NCI-H2029 (cell line): ENCODE measurements around the gene MYL5.

Experiments used
- DNase-seq: peaks from one replicate; lab custom pipeline; 2025; lab: John Stamatoyannopoulos, UW

The MYL5 gene

GRCh38 chr4:707929-708630, 33.7 kb downstream of the MYL5 start:
- no peak for DNase-seq

GRCh38 chr4:708631-708933, 34.2 kb downstream of the MYL5 start:
- no peak for DNase-seq

- DNase-seq = no peak
These were observed 35.0 kb downstream of the MYL5 start for GRCh38 chr4:709348-709747.

- DNase-seq = no peak
These were observed 35.8 kb downstream of the MYL5 start for GRCh38 chr4:710116-710515.

- DNase-seq = no peak
These were observed 36.6 kb downstream of the MYL5 start for GRCh38 chr4:710916-711315.

- DNase-seq = no peak
These were observed 37.8 kb downstream of the MYL5 start for GRCh38 chr4:712093-712492.

- no peak for DNase-seq
These were observed 38.7 kb downstream of the MYL5 start for GRCh38 chr4:712916-713632.

GRCh38 chr4:714087-714486, 39.7 kb downstream of the MYL5 start:
- DNase-seq = no peak

- no peak for DNase-seq
These were observed 43.4 kb downstream of the MYL5 start for GRCh38 chr4:717601-718320.

- no peak for DNase-seq
These were observed 44.1 kb downstream of the MYL5 start for GRCh38 chr4:718460-718859.

- no peak for DNase-seq
These were observed 45.9 kb downstream of the MYL5 start for GRCh38 chr4:720111-720860.

- no peak for DNase-seq
These were observed 47.2 kb downstream of the MYL5 start for GRCh38 chr4:721261-722168.

- DNase-seq = no peak
These were observed 47.9 kb downstream of the MYL5 start for GRCh38 chr4:722169-722725.

GRCh38 chr4:722851-723360, 48.6 kb downstream of the MYL5 start:
- no peak for DNase-seq

GRCh38 chr4:723751-724530, 49.6 kb downstream of the MYL5 start:
- no peak for DNase-seq

- no peak for DNase-seq
These were observed 51.3 kb downstream of the MYL5 start for GRCh38 chr4:725391-726234.

- no peak for DNase-seq
These were observed 52.0 kb downstream of the MYL5 start for GRCh38 chr4:726235-726787.

- no peak for DNase-seq
These were observed 52.5 kb downstream of the MYL5 start for GRCh38 chr4:726838-727237.

GRCh38 chr4:727576-727975, 53.2 kb downstream of the MYL5 start:
- DNase-seq = no peak
